Activated T-helper 9 cell treated with anti-CD3 and anti-CD28 coated beads, Interleukin-2, amount 50 U/mL, for 16 hours (primary cell): ENCODE measurements around the gene INO80C.
"Not testable (repeated sequence)": the region's sequence is repeated elsewhere in the genome, so short reads cannot be mapped to it uniquely, and the experiment has no call there.

Experiments
- DNase-seq: peaks from one replicate; pipeline ENCODE4 v3.0.0-alpha.2; 2020; ENCODE audit warnings: low read depth

INO80C gene

DNA sequence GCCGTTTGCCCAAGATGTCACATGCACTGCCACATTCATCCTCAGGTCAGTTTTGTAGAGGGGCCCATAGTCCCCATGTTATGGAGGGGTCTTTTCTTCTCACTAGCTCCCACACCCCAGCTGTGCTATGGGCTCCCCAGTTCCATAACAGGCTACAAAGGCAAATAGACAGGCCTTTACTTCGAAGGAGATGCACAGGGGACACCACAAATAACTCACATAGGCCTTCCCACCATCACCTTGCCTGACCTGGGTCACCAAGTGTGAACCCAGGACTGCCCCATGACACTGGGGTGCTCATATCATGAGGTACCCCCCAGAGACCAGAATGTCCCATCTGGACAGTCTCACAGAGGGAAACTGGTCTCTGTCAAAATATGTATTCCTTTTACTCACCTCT, 15.0 kb upstream of the INO80C start:
- DNase-seq: no peak

DNA sequence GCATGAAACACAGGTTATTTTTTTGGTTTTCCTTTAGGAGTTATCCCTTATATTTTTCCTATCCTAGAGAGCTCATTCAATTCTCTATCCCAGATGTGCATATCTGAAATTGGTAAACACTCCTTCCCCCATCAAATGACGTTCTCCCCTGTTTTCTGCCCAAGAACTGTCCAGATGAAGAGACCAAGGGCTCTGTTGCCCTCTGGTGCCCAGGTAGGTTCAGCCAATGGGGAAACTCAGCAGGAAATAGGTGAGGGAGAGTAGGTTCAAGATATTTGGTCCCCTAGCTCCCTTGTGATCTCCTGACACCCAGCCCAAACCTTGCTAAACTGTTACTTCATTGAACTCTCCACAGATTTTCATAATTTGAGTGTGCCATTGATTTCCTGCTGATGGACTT, 14.1 kb upstream of the INO80C start:
- DNase-seq: no peak

DNA sequence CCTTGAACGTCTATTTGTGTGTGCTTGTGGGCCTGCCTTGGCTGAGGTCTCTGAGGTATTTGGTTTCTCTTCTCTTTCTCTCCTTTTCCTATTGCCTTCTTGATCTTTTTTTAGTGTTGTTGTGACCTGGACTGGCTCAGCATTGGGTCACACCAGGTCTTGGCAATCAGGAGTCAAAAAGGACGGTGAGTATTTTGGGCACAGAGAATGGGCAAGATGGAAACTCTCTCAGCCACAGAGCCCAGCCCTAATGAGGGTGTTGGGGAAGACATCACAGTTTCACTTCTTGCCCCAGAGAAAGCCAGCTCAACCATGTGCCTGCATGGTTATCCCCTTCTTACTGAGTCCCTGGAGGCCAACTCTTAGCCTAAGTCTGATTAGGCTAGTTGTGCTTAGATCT, 13.7 kb upstream of the INO80C start:
- DNase-seq: no peak

DNA sequence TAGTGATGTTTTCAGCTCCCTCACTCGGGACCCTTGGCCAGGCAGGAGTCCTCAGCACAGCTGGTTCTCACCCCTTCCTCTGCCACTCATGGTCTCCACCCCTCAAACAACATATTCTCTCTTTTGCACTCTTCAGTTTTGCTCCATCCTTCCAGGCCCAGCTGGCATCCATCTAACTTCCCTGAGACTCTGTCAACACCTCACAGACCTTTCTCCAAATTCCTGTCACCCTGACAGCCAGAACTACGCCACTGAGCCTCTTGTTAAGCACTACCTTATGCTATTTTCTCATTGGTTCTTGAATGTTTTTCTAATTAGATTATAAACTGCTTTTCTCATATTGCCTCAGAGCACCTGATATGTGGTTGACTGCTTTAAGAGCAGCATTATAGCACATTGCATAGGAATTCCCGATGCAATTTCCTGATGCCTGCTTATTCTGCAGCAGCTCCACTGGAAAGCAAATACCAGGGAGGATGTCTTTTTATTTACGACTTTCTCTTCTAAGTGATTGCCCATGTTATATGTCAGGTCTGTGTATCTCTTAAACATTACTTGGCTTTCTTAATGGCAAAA, 12.4 kb upstream of the INO80C start:
- DNase-seq: no peak

DNA sequence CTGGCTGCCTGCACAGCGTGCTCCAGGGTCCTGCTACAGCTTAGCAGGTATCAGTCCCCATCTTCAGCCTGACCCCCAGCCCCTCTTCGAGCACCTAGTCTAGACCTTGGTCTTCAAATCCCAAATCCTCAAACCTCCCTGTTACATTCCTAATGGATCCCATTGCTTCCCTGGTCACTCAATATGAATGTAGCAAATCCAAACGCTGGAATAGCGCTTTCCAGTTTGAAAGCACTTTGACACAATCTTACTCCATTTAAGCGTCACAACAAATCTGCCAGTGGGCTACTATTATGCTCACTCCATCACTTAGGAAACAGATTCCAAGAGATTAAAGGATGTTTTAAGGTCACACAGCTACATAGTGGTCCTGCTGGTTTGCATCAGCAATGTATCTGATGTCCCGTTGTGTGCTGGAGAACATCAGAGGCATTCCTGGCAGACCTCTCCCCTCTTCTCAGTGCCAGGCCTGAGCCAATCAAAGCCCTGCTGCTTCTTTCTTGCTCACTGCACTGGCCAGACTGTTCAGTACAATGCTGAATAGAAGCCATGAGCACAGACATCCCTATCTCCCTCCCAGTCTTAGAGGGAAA, 11.1 kb upstream of the INO80C start:
- no peak for DNase-seq

DNA sequence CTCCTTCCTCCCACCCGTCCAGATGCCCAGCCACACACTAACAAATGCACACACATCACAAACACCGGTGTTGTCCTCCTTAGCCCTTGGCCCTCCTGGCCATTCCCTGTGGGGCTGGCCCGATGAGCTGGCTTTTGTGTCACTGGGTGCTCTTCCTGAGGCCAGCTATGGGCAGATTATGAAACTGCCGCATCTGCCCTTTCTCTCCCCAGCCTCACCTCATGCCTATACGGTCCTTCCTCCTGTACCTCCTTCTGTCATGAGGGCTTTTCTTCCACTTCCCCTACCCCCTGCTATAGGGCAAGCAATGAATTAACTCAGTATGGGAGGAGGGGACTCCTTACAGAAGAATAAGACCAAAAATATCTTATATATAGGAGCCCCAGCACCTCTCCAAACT, 10.3 kb upstream of the INO80C start:
- no peak for DNase-seq

DNA sequence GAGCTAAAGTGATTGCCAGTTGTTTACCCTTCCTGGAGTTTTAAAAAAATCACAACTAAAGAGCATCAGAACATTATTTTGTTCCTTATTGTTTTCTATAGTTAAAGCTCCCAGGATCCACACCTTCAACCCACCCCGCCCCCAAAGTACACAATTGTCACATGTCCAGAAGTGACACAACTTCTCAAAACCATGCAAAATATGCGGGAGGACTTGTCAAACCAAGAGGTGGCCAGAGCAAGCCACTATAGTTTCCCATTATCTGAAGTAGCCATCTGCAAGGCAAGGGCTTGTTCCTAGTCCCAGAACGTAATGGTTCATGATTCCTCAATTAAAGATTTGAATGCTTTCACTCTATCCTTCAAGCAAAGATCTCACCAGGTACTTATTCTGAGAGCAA, 9.9 kb upstream of the INO80C start:
- DNase-seq: no peak

DNA sequence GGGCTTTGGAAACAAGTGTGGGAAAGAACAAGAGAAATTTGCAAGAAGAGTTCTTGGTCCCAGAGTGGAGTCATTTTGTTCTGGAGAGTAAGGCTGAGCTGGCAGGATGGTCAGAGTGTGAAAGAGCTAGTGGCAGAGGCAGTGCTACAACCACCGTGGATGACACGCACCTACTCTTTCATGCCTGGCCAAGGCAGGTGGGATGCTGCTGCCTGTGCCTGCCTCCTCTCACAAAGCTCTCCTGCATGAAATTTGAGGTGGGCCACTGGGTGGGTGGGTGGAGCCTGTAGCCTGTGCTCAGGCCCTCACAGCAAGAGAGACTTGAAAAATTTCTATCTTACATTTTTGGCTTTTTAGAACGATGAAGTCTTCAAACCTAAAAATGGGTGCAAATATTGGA, 9.4 kb upstream of the INO80C start:
- no peak for DNase-seq

DNA sequence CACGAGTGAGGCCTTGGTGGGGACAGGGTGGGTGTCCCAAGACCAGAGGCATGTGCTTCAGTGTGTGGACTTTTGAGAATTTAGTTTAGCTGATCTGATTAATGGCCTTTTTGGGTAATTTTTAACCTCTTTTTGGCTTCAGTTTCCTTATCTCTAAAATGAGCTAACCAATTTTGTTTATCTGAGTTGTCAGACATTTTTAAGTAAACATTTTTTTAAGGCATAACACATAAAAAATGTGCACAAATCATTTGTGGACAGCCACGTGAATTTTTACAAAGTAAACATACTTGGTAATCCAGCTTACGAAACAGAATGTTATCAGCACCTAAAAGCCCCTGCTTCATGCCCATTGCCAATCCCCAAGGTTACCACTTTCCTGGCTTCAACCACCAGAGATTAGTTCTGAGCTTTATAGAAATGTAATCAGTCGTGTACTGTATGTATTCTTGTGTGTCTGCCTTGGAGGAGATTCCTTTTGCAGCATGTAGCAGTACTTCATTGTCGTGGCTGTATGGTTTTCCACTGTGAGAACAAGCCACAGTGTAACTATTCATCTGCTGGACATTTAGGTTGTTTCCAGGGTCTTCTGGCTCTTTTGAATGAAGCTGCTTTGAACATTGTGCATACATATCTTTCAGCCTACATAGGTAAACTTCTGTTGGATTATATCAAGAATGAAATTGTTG, 8.4 kb upstream of the INO80C start:
- DNase-seq: no peak

DNA sequence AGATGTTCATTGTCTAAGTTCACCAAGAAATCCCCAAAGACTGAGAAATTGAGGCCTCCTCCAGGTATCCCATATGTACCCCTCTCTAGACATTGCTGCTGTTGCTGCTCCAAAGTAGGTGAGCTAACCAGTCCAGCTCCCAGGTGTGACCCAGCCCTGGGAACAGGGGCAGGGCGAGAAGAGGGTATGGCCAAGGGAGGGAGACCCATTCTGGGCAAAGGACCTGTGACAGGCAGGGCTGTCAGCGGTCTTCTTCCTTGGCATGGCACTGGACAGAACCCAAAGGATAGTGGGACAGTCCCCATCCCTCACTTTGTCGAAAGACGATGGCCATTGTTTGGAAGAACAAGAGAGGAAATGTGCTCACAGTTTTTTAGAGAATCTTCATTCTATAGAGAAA, 7.2 kb upstream of the INO80C start:
- DNase-seq: no peak

DNA sequence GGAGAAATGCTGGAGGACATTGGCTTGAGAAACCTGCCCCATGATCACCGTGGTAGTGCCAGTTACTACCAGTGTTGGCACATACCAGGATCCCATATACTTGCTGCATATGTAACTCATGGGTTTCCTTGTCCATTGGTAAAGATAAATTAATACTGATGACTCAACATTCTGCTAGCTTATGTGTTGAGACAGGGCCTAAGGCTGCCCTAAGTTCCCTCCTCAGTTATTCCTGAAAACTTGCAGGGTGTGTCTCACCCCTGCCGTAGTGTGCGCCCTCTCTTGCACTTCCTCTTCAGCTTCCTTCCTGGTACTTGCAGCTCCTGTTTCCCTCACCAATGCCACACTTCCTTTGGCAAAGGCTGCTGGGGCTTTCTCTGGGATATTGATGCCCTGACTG, 4.3 kb upstream of the INO80C start:
- no peak for DNase-seq

DNA sequence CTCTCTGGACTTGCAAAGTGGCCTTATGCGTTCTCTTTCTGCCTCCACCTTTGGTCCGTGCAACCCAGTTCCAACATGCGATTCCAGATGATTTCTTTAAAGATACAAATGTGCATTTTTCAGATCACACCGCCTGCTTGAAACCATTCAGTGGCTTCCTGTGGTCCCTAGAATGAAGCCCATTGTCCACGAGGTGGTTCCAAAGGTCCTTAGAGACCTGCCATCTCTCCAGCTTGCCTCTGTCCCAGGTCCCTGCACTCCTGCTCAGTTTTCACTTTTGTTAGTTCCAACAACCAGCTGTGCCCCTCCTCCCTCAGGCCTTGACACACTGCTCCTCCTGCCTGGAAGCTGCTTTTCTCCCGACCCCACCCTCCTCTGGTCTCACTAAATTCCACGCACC, 3.6 kb upstream of the INO80C start:
- DNase-seq: no peak

DNA sequence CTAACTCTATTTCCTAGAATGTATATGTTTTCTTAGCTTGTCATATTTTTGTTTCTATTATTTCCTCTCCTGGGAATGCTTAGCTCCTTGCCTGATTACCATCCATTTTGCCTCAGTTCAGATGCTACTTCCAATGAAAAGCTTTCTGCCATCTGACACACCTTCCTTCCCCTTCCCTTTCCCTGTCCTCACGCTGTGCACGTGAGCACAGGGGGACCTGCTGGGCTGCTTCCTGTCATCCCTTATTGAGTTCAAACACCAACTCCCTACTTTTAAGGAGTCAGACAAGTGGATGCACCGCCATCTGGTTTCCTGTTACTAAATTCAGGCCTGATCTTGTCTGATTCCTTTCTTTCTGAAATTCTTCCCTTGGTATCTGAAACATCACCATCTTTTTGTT, 2.4 kb upstream of the INO80C start:
- no peak for DNase-seq

DNA sequence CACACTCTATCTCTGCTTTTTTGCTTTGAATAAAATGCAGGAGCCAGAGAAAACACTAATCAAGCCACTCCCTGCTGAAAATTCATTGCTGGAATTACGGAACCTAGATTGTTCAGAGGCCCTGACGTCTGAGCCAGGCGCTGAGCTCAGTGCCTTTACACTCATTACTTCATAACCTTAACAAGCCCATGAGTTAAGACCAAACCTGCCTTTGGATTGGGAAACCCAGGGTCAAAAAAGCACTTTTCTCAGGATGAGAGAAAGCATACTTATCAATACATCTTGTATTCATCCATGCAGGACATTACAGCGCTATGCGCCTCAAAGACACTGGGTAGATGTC, 762 bp downstream of the INO80C start:
- DNase-seq: no peak

DNA sequence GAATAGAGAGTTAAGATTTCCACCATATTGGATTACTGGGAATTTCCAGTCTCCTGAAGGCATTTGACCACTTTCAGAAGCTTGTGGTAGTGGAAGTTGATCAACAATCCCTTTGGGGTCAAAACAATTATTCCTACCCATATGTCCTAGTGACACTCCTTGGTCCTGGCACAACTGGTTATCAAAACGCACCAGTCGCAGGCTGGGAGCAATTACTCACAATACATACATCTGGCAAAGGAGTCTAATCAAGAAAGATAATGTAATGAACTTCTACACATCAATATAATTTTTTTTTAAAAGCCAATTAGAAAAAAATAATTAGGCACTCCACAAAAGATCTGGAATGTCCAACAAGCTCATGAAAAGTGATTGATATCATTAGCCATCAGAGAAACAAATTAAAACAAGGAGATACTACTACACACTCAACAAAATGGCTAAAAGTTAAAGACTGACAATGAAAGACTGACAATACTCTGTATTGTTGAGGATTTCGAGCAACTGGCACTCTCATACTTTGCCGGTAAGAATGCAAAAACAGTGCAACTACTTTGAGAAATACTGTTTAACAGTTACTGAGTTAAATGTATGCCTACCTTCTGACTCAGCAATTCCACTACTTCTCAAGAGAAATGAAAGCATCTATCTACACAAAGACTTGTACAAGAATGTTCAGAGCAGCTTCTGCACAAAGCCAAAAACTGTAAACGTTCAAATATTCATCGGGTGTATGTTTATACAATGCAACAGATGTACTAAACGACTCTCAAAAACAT, 2.0 kb downstream of the INO80C start:
- DNase-seq: no peak

DNA sequence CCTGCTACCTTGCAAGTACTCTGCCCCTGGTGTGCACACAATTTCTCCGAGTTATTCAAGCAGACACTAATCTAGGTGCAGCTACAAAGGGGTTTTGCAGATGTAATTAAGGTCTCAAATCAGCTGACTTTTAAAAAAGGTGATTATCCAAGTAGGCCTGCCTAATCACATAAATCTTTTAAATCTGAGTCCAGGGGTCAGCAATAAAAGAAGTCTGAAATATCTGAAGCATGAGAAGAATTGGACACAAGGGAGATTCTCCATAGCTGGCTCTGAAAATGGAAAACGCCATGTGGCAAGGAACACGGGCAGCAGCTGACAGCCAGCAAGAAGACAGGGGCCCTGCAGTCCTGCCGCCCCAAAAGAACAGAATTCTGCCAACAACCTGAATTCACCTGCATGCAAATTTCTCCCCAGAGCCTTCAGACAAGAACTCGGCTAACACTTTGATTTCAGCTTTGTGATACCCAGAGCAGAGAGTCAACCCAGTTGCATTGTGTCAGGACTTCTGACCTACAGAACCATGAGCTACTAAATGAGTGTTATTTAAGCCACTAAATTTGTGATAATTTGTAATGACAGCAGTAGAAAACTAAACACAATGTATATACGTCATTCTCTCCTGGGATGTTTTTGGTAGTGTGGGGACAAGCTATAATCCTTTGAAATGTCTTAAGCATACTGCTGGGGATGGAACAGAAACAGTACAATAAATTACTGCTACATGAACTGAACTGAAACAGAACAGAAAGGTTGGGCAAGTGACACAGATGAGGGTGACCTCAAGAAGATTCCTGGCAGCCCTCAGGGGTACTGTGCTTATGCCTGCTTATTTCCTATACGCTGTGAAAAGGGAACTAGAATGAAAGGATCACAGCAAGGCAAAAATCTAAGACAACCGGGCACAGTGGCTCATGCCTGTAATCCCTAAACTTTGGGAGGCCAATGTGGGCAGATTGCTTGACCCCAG, 3.2 kb downstream of the INO80C start:
- DNase-seq: no peak

DNA sequence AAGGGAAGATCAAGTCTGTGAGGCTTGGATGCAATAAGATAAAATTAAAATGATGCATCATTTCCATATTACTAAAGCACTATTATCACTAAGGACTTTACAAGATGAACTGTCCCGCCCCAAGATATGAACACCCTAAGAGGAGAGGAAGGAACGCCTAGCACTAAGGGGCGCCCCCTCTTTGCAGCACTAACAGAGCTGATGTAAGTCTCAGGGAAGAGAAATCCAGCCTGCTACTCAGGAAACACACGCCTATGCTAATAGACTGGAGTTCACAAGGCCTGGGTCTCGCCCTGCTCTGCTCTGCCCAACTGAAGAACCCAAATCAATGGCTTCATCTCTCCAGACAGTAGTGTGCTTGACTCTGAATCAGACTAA, 6.1 kb downstream of the INO80C start:
- no peak for DNase-seq

DNA sequence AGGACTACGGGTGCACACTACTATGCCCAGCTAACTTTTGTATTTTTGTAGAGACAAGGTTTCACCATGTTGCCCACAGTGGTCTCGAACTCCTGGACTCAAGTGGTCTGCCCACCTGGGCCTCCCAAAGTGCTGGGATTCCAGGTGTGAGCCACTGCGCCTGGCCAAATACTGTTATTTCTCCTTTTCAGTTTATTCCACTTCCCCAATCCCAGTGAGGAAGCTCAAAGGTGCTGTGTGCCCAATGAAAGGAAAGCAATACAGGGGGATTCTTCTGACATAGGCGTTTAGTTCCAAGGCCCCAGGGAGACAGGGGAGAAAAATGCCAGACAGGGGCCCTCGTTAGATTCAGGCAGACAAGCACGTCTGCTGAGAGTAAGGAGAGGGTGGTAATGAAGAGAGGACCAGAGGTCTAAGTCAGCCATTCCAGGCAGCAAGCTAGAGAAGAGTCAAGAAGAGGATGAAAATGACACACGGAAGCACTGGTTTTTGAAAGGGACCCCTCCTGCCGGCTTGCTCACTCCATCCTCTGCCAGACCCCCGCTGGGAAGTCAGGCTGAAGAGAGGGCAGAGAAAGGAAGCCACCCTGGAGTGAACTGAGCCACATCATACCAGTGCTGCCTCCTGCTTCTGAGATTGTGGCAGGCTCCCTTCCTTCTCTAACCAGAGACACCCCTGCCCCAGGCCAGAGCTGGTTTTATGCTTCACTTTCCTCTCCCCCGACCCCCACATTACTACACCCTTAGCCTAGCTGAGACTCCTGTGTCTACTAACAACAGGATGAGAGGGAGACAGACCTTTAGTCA, 6.7 kb downstream of the INO80C start:
- DNase-seq: no peak

DNA sequence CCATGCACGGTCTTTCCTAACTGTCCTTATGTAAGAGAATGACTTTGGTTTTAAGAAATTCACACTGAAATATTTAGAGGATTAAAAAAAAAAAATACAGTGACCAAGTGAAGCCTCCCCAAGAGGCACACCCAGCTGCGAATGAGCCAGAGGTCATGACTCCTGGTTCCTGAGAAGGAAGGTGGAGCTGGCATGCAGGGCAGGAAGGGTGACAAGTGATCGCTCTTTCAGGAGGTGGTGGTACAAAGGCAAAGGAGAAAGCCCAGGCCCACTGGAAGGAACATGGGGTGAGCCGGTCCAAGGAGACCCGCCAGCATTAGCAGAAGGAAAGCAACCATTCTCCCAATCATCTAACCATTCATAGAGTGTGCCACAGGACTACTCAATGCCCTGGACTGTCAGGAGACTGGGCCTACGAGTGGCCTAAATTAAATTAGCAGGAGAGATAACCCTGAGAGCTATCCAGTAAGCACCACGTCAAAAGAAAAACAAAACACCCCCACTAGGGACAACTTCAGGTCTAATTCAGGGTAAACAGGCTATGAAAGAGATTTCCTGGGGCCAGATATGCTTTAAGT, 7.8 kb downstream of the INO80C start:
- DNase-seq: no peak

DNA sequence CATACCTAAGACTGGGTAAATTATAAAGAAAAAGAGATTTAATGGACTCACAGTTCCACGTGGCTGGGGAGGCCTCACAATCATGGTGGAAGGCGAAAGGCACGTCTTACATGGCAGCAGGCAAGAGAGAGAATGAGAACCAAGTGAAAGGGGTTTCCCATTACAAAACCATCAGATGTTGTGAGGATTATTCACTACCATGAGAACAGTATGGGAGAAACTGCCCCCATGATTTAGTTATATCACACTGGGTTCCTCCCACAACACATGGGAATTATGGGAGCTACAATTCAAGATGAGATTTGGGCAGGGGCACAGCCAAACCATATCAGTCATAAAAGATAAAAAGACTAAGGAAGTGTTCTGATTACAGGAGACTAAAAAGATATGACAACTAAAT, 8.5 kb downstream of the INO80C start:
- DNase-seq: not testable (repeated sequence)

DNA sequence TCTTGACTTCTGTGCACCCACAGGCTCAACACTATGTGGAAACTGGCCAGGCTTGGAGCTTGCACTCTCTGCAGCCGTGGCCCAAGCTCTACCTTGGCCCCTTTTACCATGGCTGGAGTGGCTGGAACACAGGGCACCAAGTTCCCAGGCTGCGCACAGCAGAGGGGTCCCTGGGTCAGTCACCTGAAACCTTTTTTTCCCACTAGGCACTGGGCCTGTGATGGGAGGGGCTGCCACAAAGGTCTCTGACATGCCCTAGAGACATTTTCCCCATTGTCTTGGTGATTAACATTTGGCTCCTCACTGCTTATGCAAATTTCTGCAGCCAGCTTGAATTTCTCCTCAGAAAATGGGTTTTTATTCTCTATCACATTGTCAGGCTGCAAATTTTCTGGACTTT, 9.4 kb downstream of the INO80C start:
- not testable (repeated sequence) for DNase-seq
